NCI-H82 (cell line): Measurements from ENCODE around the gene SLC16A4.
"Not testable (repeated sequence)": the region's sequence is repeated elsewhere in the genome, so short reads cannot be mapped to it uniquely, and the experiment has no call there.

Experiments
- DNase-seq: peaks from one replicate; lab custom pipeline; 2025; lab: John Stamatoyannopoulos, UW

The SLC16A4 gene

DNA sequence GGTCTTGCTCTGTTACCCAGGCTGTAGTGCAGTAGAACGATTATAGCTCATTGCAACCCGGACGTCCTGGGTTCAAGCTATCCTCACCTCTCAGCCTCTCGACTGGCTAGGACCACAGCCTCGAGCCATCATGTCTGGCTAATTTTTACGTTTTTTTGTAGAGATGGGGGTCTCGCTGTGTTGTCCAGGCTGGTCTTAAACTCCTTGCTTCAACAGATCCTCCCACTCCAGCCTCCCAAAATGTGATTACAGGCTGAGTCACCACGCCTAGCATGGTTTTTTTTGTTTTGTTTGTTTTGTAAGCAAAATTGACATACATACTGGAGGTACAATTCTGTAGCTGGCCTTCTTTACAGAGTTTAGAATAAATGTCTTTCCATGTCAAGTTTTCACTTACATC is 17.7 kb upstream of the SLC16A4 start:
- DNase-seq, result no peak

DNA sequence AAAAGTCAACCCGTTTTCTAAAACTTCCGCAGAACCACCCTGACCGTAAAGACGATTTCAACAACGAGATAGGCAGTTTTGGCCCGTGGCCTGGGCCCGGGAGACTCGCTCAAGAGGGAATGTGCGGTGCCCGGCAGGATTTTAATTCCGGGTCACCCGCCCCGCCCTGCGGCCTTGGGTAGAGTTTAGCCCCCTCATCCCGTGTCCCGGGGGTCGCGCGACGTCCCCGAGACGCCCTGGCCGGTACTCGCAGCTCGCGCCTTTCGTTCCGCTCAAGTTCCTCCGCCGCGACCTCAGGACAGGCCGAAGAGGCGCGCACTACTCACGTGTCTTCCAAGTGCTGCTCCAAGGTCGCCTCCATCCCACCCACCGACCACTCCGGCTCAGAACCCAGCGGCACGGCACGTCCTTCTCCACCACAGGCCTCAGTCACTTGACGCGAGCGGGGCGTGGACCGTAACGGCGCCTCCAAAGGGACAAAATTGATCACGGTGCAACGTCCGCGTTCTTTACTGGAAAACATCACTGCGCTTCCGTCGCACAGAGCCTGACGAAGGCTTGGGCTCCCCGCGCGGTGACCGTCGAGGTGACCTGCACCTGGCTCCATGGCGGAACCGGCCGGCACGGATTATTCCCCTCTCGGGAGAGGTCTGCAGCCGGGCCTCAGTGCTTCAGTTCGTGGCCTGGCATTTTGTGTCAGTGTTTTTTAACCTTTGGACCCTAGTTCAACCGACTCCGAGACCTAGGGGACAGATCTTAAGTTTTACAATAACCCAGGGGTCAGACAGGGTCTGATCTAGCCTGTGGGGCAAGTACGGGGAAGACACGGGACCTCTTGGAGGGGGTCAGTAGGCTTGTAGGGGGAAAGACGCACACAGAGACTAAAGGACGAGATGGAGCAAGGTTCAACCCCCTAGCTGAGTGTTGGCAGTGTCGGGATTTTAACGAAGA is 16.7 kb upstream of the SLC16A4 start, which contains the start of gene LAMTOR5:
LAMTOR5 (minus strand) TSS at position 435 of the 951 bp plus-strand sequence; CDS start at position 361, 74 bp downstream.
- peak; percentile 93 for DNase-seq

DNA sequence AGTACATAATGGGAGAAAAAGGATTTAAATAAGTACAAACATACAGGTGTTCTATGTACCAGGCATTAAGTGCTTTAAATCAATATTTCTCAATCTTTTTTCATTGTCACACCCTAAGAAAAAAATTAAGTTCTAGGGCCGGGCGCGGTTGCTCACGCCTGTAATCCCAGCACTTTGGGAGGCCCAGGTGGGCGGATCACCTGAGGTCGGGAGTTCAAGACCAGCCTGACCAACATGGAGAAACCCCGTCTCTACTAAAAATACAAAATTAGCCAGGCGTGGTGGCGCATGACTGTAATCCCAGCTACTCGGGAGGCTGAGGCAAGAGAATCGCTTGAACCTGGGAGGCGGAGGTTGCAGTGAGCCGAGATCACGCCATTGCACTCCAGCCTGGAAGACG is 15.6 kb upstream of the SLC16A4 start:
- not testable (repeated sequence) for DNase-seq

DNA sequence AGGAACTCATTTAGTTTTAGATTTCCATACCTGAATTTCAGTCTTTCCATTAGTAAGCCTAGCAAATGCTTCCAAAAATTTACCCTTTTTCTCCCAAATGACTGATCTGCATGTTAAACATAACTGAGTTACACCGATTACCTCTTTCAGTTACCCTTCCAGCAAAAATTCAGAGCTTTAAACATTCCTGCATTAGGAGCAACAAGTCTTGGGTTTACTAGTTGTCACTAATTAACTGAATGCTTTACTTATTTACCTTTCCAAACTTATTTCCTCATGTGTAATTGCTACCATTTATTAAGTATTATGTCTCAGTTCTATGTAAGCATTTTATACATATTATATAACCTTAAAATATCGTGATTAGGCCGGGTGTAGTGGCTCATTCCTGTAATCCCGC is 13.6 kb upstream of the SLC16A4 start:
- DNase-seq, result no peak

DNA sequence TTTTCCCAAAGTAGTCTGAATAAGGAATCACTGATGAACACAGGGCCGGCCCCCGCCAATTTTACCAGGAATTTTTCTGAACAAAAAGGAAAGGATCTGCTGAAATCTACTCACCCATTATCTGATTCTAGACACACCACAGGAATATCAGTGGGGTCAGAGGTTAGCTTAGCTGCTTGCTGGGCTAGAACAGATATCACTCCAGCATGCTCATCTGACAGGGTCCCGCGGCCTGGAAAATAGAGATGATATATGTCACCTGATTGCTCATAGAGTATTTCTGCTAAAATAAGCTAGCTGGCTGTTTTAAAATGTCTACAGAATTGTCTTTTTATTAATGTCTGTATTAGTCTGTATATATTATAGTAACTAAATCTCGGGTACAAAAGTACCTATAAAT is 13.0 kb upstream of the SLC16A4 start:
- DNase-seq, result no peak

DNA sequence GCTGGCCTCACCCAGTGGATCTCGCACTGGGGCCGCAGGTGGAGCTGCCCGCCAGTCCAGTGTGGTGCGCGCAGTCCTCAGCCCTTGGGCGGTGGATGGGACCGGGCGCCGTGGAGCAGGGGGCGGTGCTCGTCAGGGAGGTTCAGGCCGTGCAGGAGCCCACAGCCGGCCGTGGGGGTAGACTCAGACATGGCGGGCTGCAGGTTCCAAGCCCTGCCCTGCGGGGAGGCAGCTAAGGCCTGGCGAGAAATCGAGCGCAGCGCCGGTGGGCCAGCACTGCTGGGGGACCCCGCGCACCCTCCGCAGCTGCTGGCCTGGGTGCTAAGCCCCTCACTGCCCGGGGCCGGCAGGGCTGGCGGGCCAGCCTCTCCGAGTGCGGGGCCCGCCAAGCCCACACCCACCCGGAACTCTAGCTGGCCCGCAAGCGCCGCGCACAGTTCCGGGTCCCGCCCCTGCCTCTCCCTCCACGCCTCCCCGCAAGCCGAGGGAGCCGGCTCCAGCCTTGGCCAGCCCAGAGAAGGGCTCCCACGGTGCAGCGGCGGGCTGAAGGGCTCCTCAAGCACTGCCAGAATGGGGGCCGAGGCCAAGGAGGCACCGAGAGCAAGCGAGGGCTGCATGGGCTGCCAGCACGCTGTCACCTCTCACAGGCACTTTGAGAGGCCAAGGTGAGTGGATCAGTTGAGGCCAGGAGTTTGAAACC is 5.6 kb upstream of the SLC16A4 start:
- not testable (repeated sequence) for DNase-seq

DNA sequence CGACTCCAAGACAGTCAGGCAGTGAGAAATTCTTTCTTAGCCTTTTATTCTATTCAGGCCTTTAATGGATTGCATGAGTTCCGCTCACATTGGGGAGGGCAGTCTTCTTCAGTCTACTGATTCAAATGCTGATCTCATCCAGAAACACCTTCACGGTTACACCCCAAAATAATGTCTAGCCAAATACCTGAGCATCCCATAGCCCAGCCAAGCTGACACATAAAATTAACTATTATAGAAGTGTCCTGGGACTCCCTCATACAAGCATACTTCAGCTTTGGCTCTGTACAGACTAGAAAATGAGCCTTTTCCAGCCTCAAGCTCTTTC is 3.6 kb upstream of the SLC16A4 start:
- no peak for DNase-seq

DNA sequence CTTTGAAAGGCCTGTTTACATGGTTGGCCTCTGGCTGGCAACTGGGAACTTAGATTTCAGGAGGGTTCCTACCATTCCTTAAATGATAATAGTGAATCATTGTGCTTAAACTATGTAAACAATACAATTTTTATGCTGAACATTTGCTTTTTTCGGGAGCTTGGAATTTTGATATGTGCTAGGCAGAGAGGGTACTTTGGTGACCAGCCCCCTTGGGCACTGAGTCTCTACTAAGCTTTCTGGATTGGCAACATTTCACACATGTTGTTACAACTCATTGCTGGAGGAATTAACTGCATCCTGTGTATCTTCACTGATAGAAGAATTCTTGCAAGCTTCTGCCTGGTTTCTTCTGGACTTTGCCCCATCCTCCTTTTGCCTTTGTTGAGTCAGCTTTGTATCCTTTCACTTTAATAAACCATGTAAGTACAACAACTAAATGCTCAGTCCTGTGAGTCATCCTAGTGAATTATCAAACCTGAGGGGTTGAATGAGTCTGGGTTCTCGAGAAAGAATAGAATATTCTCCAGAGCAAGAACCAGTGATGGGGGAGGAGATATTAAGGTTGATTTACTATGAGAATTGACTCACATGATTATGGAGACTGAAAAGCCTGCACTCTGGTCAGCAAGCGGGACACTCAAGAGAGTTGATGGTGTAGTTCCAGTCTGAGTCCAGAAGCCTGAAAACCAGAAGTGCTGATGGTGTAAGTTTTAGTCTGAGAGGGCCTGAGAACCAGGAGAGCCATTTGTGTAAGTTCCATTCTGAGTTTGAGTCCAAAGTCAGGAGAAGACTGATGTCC is 3.1 kb upstream of the SLC16A4 start:
- no peak for DNase-seq

DNA sequence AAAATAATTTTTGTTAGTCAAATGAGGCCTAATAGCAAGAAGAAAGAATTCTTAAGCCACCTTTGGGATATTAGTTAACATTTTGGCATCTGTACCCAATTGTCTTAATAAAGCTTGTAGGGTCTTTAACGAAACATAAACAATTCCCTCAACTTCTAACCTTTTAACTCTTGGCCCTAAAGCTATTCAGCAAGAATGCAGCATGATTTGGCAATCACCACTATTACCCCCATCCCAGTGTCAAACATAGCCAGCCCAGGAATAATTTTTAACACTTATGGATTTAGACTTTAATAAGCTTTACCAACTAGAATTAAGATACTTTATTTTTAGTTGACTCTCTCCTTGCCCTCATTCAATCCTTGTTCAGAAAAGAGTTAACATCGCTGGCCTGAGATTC is 2.5 kb upstream of the SLC16A4 start:
- no peak for DNase-seq

DNA sequence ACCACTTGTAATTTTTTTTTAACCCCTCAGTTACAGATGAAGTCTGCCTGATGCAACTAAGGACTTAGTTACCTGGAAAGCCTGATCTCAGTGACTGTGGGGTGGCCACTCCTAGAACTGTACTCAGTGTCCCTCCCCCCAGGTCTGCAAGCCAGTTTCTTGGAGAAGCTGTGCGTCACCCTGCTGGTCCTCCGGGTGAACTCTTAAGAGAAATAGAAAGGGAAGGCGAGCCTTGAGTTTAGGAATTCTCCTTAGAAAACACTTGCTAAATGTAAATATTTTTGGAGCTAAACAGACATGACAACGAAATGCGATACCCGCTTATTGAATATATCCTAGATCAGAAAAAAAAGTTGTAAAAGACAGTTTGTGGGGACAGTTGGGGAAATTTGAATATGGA is 730 bp downstream of the SLC16A4 start:
- peak; percentile 11 for DNase-seq

DNA sequence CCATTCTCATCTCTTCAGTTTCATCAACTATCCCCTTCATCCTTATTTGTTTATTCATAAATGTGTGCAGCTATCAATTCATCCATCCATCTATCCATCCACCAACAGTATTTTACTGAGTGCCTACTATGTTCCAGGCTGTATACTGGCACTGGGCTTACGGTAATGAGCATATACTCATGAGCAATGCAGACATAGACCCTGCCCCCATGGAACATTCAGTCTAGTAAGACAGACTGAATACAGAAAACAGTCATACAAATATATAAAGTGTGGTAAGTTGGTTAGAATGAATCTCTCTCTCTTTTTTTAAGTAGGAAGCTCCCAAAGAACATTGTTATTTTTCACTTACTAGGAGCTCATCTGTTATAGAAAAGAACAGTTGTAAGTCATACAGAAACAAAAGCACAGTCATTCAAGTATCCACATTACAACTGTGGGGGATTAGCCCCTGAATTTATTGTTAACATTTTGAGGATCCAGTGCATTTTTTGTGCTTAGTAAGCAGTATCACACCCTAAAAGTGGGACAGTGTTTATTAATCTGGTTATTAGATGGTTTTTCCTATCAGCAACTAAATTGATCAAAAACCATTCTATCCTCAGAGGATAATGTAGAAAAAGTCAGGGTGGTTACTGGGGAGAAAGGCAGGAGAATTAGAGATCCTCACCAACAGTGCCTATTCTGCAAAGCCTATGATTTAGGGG is 3.6 kb downstream of the SLC16A4 start:
- DNase-seq, result no peak

DNA sequence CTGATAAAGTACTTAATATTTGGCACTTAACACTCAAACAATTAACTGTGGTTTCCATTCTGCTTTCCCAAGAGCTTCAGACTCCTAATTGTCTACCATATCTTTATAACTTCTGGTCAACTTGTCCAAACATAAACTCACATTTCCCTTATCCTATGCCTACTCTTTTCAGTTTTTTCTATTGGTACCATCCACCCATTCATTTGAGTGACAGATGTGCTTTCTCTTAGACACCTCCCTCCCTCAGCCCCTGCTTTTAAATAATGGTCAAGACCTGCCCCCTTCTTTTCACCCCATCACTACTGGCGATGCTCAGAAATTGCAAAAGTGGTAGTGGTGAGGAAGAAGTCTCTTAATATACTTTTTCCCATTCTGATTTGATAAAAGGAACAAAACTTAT is 5.5 kb downstream of the SLC16A4 start:
- DNase-seq, result no peak

DNA sequence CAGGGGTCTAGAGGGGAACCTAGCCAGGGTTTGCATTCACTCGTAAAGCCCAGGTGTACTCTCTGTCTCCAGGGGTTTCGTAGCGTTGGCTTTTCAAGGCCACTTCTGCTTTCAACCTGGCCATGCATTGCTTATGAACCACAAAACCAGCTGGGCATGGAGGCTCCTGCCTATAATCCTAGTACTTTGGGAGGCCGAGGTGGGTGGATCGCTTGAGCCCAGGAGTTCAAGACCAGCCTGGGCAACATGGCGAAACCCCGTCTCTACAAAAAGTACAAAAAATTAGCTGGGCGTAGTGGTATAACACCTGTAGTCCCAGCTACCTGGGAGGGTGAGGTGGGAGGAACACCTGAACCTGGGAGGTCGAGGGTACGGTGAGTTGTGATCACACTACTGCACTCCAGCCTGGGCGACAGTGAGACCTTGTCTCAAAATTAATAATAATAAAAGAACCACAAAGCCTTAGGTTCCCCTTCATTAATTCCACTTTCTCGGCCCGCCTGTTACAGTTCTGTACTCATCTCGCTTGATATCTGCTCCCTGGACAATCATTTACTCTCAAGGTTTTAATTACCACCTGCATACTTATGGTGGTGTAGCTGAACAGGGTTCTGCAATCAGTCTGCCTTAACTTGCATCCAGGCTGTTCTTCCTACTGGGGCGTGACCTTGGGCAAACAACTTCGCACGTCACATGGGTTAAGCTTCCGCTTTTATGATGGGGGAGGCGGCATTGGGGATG is 6.1 kb downstream of the SLC16A4 start:
- DNase-seq, result no peak

DNA sequence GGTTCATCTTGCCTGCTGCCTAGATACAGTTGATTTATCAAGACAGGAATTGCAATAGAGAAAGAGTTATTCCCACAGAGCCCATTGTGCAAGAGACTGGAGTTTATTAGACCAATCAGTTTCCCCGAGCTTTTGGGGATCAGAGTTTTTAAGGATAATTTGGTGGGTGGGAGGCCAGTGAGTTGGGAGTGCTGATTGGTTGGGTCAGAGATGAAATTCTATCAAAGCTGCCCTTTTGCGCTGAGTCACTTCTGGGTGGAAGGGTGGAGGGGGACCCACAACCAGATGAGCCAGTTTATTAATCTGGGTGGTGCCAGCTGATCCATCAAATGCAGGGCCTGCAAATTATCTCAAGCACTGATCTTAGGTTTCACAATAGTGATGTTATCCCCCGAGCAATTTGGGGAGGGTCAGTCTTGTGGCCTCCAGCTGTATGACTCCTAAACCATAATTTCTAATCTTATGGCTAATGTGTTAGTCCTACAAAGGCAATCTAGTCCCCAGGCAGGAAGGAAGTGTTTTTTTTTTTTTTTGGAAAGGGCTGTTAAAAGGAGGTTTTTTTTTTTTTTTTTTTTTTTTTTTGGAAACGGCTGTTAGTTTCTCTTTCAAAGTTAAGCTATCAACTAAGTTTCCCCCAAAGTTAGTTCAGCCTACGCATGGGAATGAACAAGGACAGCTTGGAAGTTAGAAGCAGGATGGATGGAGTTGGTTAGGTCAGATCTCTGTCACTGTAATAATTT is 7.4 kb downstream of the SLC16A4 start:
- DNase-seq, result no peak

DNA sequence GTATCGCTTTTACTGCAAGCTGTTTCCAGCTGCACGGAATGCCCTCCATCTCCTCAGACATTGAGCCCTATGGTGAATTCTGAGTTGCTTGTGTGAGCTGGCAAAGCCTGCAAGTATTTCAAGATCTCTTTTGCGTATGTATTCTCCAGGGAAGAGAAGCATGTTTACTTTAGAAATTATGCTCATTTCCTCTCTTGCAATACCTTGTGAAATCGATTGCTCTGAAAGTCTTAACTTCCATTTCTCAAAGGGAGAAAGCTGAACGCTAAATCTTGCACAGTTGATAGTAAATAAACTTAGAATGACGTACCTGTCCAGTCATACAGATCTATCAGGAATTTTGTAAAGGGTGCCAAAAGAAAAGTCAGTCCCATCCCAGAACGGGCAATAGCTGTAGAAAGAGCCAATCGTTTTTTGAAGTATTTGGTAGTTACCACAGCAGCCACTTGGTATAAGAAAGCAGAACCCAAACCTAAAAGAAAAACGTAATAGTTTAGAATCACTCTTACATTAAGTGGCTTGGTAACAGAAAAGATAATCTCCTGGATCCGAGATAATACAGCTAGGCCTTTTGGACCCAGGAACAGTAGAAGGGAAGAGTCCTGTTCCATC is 10.0 kb downstream of the SLC16A4 start:
- DNase-seq, result no peak

DNA sequence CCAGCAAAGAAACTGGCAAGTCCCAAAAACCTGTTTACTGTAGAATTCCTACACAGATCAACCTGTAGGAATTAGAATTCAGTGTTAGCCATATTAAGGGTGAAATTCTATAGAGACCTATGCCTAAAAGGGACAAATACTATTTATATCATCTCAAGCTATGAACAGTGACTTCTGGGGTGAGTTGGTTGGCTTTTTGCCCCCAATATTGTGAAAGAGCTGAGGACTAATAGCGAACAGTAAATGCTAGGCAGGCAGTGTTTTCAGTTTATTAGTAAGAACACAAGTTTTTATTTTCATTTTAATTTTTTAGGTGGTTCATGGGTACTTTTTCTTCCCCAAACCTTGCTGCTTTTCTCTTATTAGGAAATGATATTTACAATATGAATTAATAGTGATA is 15.3 kb downstream of the SLC16A4 start:
- no peak for DNase-seq

DNA sequence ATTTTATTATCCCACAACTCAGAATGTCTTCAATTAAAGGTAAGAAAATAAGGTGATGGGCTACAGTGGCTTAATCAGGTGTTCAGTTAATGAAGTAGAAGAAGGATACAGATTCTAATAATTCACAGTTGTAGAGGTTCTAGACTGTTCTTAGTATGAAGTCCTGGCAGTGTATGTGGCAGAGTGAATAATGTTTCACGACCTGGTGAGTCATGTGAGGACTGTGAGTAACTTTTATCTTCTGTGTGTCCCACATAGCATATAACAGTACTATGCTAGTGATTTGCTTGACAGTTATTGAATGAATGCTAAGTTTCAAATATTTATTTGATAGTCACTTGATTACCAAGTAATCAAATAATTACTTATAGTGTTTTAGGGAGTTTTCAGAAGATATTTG is 20.0 kb downstream of the SLC16A4 start:
- no peak for DNase-seq

DNA sequence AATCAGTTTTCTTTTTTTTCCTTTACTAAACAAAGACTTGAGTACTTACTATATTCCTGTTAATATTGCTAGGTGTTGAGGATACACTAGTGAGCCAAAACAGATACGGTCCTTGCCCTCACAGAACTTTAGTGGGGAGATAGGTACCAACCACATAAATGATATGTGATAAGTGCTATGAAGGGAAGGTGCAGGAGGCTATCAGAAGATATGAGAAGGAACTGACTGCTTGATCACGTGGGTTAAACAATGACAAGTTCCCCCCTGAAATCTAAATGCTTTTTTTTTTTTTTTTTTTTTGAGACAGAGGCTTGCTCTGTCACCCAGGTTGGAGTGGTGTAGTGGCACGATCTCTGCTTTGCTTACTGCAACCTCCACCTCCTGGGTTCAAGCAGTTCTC is 26.6 kb downstream of the SLC16A4 start:
- no peak for DNase-seq

DNA sequence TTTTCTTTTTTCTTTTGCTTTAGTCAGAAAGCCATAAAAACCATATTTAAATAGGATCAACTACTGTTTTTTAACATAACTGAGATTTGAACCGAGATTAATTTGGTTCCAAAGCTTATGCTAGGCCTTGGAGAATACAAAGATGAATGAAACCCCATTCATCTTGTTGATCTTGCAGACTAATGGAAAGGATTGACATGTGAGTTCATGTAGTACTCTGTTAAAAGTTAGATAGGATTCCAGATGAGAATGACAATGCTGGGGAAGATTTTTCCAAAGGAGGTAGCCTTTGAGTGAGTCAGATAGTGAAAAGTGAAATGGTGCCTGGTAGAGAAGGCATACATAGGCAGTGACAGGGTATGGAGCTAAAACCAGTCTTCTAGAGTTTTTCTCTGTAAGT is 29.0 kb downstream of the SLC16A4 start:
- no peak for DNase-seq

DNA sequence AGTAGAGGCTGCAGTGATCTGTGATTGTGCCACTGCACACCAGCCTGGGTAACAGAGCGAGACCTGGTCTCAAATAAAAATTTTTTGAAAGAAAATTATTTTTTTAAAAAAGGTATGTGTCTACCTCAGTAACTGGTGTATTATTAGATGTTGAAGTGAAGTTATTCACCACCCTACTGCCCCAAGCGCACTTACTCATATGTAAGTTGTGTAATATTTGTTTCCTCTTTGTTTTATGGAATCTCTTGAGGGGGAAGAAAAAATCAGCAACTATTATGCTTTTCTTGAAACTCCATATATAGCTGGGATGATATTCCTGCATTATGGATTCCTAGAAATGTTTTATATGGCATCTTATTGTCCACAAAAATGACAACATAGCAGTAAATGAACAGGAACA is 30.4 kb downstream of the SLC16A4 start:
- DNase-seq, result no peak
